VCaP (cell line): Measurements from ENCODE around the gene MAGED2.
"Not testable (repeated sequence)": the region's sequence is repeated elsewhere in the genome, so short reads cannot be mapped to it uniquely, and the experiment has no call there.

Experiments used
- H3K27ac ChIP-seq: fragments of 450-650 bp; 2 replicates; pipeline ENCODE4 v1.5.1; 2017
- CTCF ChIP-seq: fragments of 450-650 bp; conservative IDR thresholded peaks from 2 replicates; pipeline ENCODE4 v1.5.1; 2017; ENCODE audit warnings: mild to moderate bottlenecking, moderate library complexity

The MAGED2 gene

GRCh38 chrX:54807524-54808108 is at the start of gene MAGED2:
TSS of gene MAGED2 (plus strand) at chrX:54807745. CDS start at chrX:54809332, 1,587 bp downstream.
- peak within 1 kb of the TSS; percentile 90 for H3K27ac ChIP-seq
- TF ChIP-seq CTCF: no peak

GRCh38 chrX:54758114-54759055 is 49.2 kb upstream of the MAGED2 start:
- H3K27ac ChIP-seq: no peak overlapping the region
- no peak for TF ChIP-seq CTCF

DNA sequence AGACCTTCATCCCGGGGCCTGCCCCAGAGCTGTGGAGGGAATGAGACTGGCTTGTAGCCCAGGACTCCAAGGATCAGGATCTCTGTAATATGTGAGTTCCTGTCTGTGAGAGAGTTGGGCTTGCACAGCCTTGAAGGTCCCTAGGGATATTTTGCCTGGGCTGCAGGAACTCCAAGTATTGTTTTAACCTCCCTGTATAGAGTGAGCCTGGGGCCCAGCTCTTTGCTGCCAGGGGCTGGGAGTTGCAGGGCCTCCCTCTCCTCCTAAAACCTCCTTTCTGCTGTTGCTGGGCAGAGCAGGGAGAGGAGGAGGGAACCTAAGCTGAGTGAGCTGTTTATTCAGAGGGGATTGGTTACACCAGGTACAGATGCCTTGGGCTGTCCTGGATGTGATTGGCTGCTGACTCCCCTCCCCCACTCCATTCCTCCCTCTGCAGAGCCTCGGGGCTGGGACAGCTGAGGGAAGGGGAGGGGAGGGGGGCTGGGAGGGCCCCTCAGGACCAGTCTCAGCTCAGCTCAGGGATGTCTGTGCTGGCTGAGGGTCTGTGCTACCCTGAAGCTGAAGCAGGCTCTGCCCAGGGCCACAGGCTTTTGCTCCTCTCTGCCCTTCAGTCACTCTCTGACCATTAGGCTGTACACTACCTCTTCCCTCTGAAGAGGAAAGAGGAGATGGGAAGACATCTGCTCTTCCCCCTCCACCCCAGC is 33.0 kb upstream of the MAGED2 start:
- not testable (repeated sequence) for H3K27ac ChIP-seq

- no peak for TF ChIP-seq CTCF
- H3K27ac ChIP-seq: no peak overlapping the region
These were observed 31.5 kb upstream of the MAGED2 start for GRCh38 chrX:54776061-54776460.

DNA sequence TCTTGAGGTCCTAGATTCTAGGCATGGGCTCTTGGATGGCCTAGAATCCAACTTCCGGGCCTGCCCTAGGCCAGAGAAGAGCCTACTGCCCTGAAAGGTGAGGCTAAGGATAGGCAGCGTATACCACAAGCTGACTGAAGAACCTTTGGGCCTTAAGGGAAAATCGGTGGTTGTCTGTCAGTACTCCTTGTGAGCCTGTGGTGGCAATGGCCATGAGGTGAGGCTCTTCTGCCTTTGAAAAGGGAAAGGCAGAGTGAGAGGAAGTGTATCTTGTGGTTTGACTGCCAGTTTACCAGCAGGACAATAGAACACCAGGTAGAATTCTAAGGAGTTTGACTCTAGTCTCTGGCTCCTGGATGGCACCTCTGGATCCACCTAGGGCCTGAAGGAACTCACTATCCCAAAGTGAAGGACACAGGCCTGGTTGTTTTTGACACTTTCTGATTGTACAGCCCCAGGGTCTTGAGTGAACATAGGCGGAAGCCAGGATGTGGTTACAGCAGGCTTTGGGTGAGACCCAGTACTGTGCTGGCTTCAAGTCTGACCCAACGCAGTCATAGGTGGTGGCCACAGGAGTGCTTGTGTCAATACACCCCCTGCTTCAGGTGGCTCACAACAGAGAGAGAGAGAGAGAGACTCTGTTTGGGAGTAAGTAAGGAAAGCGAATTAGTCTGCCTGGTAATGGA is 30.4 kb upstream of the MAGED2 start:
- H3K27ac ChIP-seq: no peak overlapping the region
- no peak for TF ChIP-seq CTCF

DNA sequence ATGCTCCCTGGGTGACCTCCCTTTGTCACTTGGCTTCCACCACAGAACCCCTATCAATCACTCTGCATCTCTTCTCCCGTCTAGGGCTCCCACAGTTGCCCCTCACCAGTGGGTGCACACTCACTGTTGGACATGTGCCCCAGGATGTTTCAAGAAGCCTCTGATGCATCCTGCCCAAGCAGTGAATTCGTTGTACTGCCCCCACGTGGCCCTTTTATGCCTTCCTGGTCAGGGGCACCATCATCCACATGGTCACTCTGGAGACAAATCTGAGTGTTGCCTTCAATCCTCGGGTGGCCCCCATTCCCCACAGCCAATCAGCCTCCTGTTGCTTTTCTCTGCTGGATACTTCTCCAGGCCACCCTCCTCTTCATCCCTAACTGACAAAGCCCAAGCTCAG is 21.6 kb upstream of the MAGED2 start:
- TF ChIP-seq CTCF: no peak
- no peak overlapping the region for H3K27ac ChIP-seq

GRCh38 chrX:54786967-54787366 is 20.6 kb upstream of the MAGED2 start:
- TF ChIP-seq CTCF: peak; percentile 70
- H3K27ac ChIP-seq: no peak overlapping the region
